ENCODE results near the gene MAP3K13.

MAP3K13 gene

DNA sequence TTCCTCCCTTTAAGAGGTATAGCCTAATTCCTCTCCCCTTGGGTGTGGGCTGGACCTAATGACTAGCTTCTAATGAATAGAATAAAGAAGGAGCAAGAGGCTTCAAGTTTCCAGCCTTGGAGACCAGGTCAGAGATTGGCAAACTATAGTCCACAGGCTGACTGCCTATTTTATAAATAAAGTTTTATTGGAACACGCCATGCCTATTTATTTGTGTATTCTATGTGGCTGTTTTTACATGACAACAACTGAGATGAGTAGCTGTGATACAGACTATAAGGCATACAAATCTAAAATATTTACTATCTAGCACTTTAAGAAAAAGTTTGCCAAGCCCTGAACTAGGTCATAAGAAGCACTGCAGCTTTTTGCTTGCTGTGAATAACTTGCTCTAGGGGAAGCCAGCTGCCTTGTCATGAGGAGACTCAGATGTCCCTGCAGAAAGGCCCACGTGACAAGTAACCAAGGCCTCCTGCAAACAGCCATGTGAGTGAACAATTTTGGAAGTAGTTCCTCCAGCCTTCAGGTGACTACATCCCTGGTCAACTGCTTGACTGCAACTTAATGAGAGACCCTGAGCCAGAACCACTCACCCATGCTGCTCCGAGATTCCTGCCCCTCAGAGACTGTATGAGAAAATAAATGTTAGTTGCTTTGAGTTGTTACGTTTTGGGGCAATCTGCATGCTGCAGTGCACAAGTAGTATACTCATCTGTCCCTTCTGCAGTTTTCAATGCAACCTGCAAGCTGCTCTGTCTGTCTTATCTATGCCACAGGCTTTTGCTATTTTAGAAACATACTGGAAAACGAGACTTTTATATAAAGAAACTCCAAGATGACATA is 21.1 kb upstream of the MAP3K13 start:
- DNase-seq (ENCODE audit: low spot score): no peak
- no peak overlapping the region for H3K27ac ChIP-seq
- POLR2A ChIA-PET (ENCODE audit: low non-redundant PET): no interaction called here
- CTCF ChIA-PET: interaction anchor here (0.6 kb wide), 2 partner anchors 18 to 23 kb away, joined by 3 to 4 read pairs; no protein-coding TSS in a partner anchor
- TF ChIP-seq, protein P1, sequence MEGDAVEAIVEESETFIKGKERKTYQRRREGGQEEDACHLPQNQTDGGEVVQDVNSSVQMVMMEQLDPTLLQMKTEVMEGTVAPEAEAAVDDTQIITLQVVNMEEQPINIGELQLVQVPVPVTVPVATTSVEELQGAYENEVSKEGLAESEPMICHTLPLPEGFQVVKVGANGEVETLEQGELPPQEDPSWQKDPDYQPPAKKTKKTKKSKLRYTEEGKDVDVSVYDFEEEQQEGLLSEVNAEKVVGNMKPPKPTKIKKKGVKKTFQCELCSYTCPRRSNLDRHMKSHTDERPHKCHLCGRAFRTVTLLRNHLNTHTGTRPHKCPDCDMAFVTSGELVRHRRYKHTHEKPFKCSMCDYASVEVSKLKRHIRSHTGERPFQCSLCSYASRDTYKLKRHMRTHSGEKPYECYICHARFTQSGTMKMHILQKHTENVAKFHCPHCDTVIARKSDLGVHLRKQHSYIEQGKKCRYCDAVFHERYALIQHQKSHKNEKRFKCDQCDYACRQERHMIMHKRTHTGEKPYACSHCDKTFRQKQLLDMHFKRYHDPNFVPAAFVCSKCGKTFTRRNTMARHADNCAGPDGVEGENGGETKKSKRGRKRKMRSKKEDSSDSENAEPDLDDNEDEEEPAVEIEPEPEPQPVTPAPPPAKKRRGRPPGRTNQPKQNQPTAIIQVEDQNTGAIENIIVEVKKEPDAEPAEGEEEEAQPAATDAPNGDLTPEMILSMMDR (conservative IDR thresholded peaks at IDR 0.05; ENCODE audit: low read depth): no peak

- CTCF ChIA-PET: interaction anchor here (0.6 kb wide), 2 partner anchors 17 to 24 kb away, joined by 3 to 4 read pairs; no protein-coding TSS in a partner anchor
- H3K27ac ChIP-seq: no peak overlapping the region
- TF ChIP-seq, protein P1 (conservative IDR thresholded peaks at IDR 0.05; ENCODE audit: low read depth): no peak
- no peak for DNase-seq (ENCODE audit: low spot score)
- POLR2A ChIA-PET (ENCODE audit: low non-redundant PET): no interaction called here
Measured at GRCh38 chr3:185342459-185343174, 20.3 kb upstream of the MAP3K13 start.

- TF ChIP-seq, protein P1 (conservative IDR thresholded peaks at IDR 0.05; ENCODE audit: low read depth): no peak
- CTCF ChIA-PET: no interaction called here
- POLR2A ChIA-PET (ENCODE audit: low non-redundant PET): no interaction called here
- H3K27ac ChIP-seq: no peak overlapping the region
- no peak for DNase-seq (ENCODE audit: low spot score)
Measured at GRCh38 chr3:185347399-185347798, 15.5 kb upstream of the MAP3K13 start.

GRCh38 chr3:185350841-185351240 is 12.1 kb upstream of the MAP3K13 start:
- POLR2A ChIA-PET (ENCODE audit: low non-redundant PET): no interaction called here
- CTCF ChIA-PET: no interaction called here

DNA sequence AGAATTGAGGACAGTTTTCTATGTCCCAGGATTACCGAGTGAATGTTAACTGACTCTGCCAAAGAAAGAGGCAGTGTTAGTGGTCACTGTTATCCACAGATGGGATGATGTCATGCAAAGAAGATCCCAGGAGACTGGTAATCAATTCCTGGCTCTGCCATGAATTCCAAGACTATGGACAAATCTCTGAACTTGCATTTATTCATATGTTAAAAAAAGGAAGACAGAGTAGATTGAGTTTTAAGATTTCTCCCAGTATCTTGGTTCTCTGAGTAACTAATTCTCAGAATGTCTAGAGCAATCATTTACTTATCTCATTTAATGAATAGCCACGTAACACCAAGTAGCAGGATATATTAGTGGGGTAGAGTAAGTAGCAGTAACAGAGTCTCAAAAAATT is 11.5 kb upstream of the MAP3K13 start:
- ChIA-PET POLR2A (ENCODE audit: low non-redundant PET) (interaction anchor here (0.6 kb wide), 1 partner anchor 200 kb away, joined by 7 read pairs; no protein-coding TSS in a partner anchor), CTCF (interaction anchor here (0.6 kb wide), 1 partner anchor 13 kb away, joined by 3 read pairs; no protein-coding TSS in a partner anchor)
- TF ChIP-seq, protein P1 (conservative IDR thresholded peaks at IDR 0.05; ENCODE audit: low read depth): no peak
- DNase-seq (ENCODE audit: low spot score): no peak
- no peak overlapping the region for H3K27ac ChIP-seq

More at GRCh38 chr3:185350841-185351240, 12.1 kb upstream of the MAP3K13 start:
- no peak overlapping the region for H3K27ac ChIP-seq
- no peak for DNase-seq (ENCODE audit: low spot score)
- TF ChIP-seq, protein P1 (conservative IDR thresholded peaks at IDR 0.05; ENCODE audit: low read depth): no peak

GRCh38 chr3:185353225-185353624 is 9.7 kb upstream of the MAP3K13 start:
- no peak for DNase-seq (ENCODE audit: low spot score)
- H3K27ac ChIP-seq: no peak overlapping the region
- POLR2A ChIA-PET (ENCODE audit: low non-redundant PET): no interaction called here
- CTCF ChIA-PET: interaction anchor here (0.5 to 0.6 kb wide), 2 partner anchors 78 to 172 kb away, joined by 4 to 5 read pairs; no protein-coding TSS in a partner anchor
- TF ChIP-seq, protein P1 (conservative IDR thresholded peaks at IDR 0.05; ENCODE audit: low read depth): no peak

Data from RWPE1 (cell line).